ENCODE data around the gene VPS9D1. TPM values are rescaled to one million over a fixed set of nuclear protein-coding genes. Genes with fewer than 3 reads are reported as not detected.
A peak's percentile ranks its signal among the peaks of the same experiment; 100 is the strongest.
"Not testable (repeated sequence)": the region's sequence is repeated elsewhere in the genome, so short reads cannot be mapped to it uniquely, and the experiment has no call there.

Gene VPS9D1
- total RNA-seq, 4 donors from 2014 or later: 7.1 to 25.0 (median 13.8) TPM

GRCh38 chr16:89686520-89687091 is 34.1 kb downstream of the VPS9D1 start, which contains the start of gene CDK10:
Gene CDK10 (plus strand): TSS chr16:89686689. CDS start chr16:89686711, 22 bp downstream.
- 0% methylated on average over 5 of the region's 67 CpGs; no CpG with 5 or more reads in 1 of the 2 donors for WGBS, 2 donors
- H3K27me3 ChIP-seq: no peaks in the 10 kb centered on the region
- TF ChIP-seq CTCF (IDR thresholded peaks at IDR 0.05): no peak
- TF ChIP-seq POLR2A (IDR thresholded peaks at IDR 0.05): peak in 3 of 4 donors; percentile 32 to 79 (median 59)
- peak within 1 kb of the TSS; percentile 75 to 89 (median 82) for H3K4me3 ChIP-seq
- H3K4me1 ChIP-seq: peaks cover 7 to 22% (median 8%) of the 10 kb centered on the region in 3 donors
- DNase-seq: no peak
- H3K9me3 ChIP-seq: no peaks in the 10 kb centered on the region
- intact Hi-C loops (cut with DNase I): no loop called here
- H3K36me3 ChIP-seq: peaks cover 10 to 28% (median 13%) of the 10 kb centered on the region in 3 donors
- H3K27ac ChIP-seq: peak within 1 kb of the TSS; percentile 82 to 94 (median 90)

- intact Hi-C loops (cut with DNase I): no loop called here
- H3K9me3 ChIP-seq: no peaks in the 10 kb centered on the region
- peak overlapping the region in 2 of 4 donors; percentile 75 to 84 for H3K4me3 ChIP-seq
- no peak overlapping the region for H3K27ac ChIP-seq
- DNase-seq: no peak
- 100% methylated on average over 1 of the region's 1 CpG; no CpG with 5 or more reads in 1 of the 2 donors for WGBS, 2 donors
- peaks cover 7 to 22% (median 8%) of the 10 kb centered on the region in 3 donors for H3K4me1 ChIP-seq
- TF ChIP-seq POLR2A (IDR thresholded peaks at IDR 0.05) (no peak), CTCF (IDR thresholded peaks at IDR 0.05) (no peak)
- H3K36me3 ChIP-seq: peaks cover 8 to 21% (median 10%) of the 10 kb centered on the region in 3 donors
- H3K27me3 ChIP-seq: no peaks in the 10 kb centered on the region
Observed at GRCh38 chr16:89685916-89686315, 34.8 kb downstream of the VPS9D1 start.

GRCh38 chr16:89678258-89678657 is 42.4 kb downstream of the VPS9D1 start:
- Histone ChIP-seq H3K27me3 (no peaks in the 10 kb centered on the region), H3K4me1 (no peaks in the 10 kb centered on the region), H3K9me3 (peaks cover 0 to 9% (median 0%) of the 10 kb centered on the region in 3 donors), H3K36me3 (no peaks in the 10 kb centered on the region), H3K4me3 (no peak overlapping the region), H3K27ac (no peak overlapping the region)
- 94 to 97% methylated on average over 2 of the region's 2 CpGs for WGBS, 2 donors
- intact Hi-C loops (cut with DNase I): no loop called here
- TF ChIP-seq CTCF (IDR thresholded peaks at IDR 0.05) (no peak), POLR2A (IDR thresholded peaks at IDR 0.05) (no peak)
- no peak for DNase-seq

- DNase-seq: no peak
- Histone ChIP-seq H3K4me3 (no peak overlapping the region), H3K9me3 (no peaks in the 10 kb centered on the region), H3K36me3 (no peaks in the 10 kb centered on the region), H3K27me3 (no peaks in the 10 kb centered on the region), H3K27ac (no peak overlapping the region), H3K4me1 (peaks cover 0 to 18% (median 4%) of the 10 kb centered on the region in 3 donors)
- 80 to 88% methylated on average over 10 to 15 of the region's 16 CpGs for WGBS, 2 donors
- intact Hi-C loops (cut with DNase I): no loop called here
- TF ChIP-seq CTCF (IDR thresholded peaks at IDR 0.05): no peak
- no peak for TF ChIP-seq POLR2A (IDR thresholded peaks at IDR 0.05)
Observed at GRCh38 chr16:89672177-89672941, 48.3 kb downstream of the VPS9D1 start.

GRCh38 chr16:89671565-89671964 is 49.1 kb downstream of the VPS9D1 start:
- H3K27me3 ChIP-seq; intact Hi-C loops (cut with DNase I); H3K27ac ChIP-seq; H3K9me3 ChIP-seq; H3K36me3 ChIP-seq; DNase-seq; H3K4me3 ChIP-seq: not testable (repeated sequence)
- WGBS, 2 donors: 58 to 76% methylated on average over 3 to 4 of the region's 4 CpGs
- H3K4me1 ChIP-seq: peaks cover 0 to 18% (median 4%) of the 10 kb centered on the region in 3 donors
